Adrenal gland (tissue), 12 donors: ENCODE measurements around the gene CCL3. TPM values are rescaled to one million over a fixed set of nuclear protein-coding genes. Genes with fewer than 3 reads are reported as not detected.

Experiments
- DNase-seq, 7 donors: peaks; one replicate each; pipeline ENCODE4 v3.0.0-alpha.2; 2019 to 2020
- H3K27ac ChIP-seq, 5 donors: fragments of 200-600 bp; sonication (generic) in 4 of 5; 1 replicate in 3 of 5; 2 replicates in 2 of 5; pipeline versions ENCODE4 v1.5.1 to v1.8.0; 2016 to 2020; ENCODE audit warnings: mild to moderate bottlenecking in 1 of 5
- H3K27me3 ChIP-seq: fragments of 200-600 bp; 2 replicates; pipeline ENCODE4 v1.8.0; 2021
- H3K36me3 ChIP-seq, 2 donors: fragments of 200-600 bp; replicated peaks in 1 of 2; 1 replicate in 1 of 2; 2 replicates in 1 of 2; pipeline versions ENCODE4 v1.5.1 to v1.8.0; 2018 to 2022
- H3K4me1 ChIP-seq, 2 donors: fragments of 200-600 bp; replicated peaks in 1 of 2; 1 replicate in 1 of 2; 2 replicates in 1 of 2; pipeline versions ENCODE4 v1.5.1 to v1.8.0; 2018 to 2021
- H3K4me3 ChIP-seq, 4 donors: fragments of 200-600 bp; sonication (generic) in 3 of 4; one replicate each; pipeline ENCODE4 v1.5.1; 2016 to 2018
- H3K9me3 ChIP-seq, 3 donors: fragments of 200-600 bp; sonication (generic) in 1 of 3; replicated peaks in 1 of 3; 1 replicate in 2 of 3; 2 replicates in 1 of 3; pipeline versions ENCODE4 v1.5.1 to v1.8.0; 2016 to 2021
- CTCF ChIP-seq, 6 experiments: fragments of 450-650 bp in 4 of 6; fragments of 200-600 bp in 2 of 6; sonication (generic) in 1 of 6; IDR thresholded peaks; 1 replicate in 5 of 6; 2 replicates in 1 of 6; pipeline versions ENCODE4 v1.5.1 to v1.8.0; 2016 to 2021; ENCODE audit warnings: antibody characterized with exemption in 6 of 6, mild to moderate bottlenecking in 2 of 6, moderate library complexity in 1 of 6
- POLR2A ChIP-seq, 2 donors: fragments of 450-650 bp; IDR thresholded peaks; one replicate each; pipeline ENCODE4 v1.6.1; 2017; ENCODE audit warnings: antibody characterized with exemption in 2 of 2, mild to moderate bottlenecking in 2 of 2, moderate library complexity in 1 of 2
- WGBS, 4 donors: extraction: QIAGEN DNeasy Blood & Tissue Kit in 2 of 4; methylation state at CpG; one replicate each; pipeline versions ENCODE4 v1.1.5 to v1.1.7; 2013 to 2017; 5-methylcytosine and 5-hydroxymethylcytosine counted together
- intact Hi-C, 2 donors: fragments of 100-400 bp; cut with DNase I; formaldehyde crosslinking; loops; one replicate each; pipeline versions ENCODE4 v1.14.1 to v1.15.0; 2022 to 2023
- polyA plus RNA-seq, 3 donors: library from polyadenylated mRNA; stranded (reverse); fragments of 200-250 nt in 2 of 3; fragments of 350-450 nt in 1 of 3; fragmentation: Illumina TruSeq in 1 of 3; extraction: RNeasy Lipid Tissue Mini Kit (QIAGEN cat#74804) in 1 of 3; gene quantifications; one replicate each; pipeline ENCODE4 v1.2.3, GENCODE V29; 2013 to 2014
- total RNA-seq, 9 donors: library from RNA; depleted of rRNA in 4 of 9; stranded (reverse); fragments of >200 nt in 4 of 9; fragments of 120-200 nt in 1 of 9; fragmentation: NEBNext Ultra II Directional in 1 of 9; extraction: Animal tissue kit (Norgen Biotek cat#: 25700) in 1 of 9; gene quantifications; one replicate each; pipeline versions ENCODE4 v1.1.0 to v1.2.4, GENCODE V29; 2013 to 2023
- donor health status: healthy with polysubstance abuse.
- donor health status: Bipolar disorder and iron deficiency.
- donor health status: DM: yes; HTN: yes; CAD: no.
- donor health status: DM: no; HTN: no; CAD: no.
- donor health status: DM: no; HTN: no; CAD: no.
- donor health status: DM: yes; HTN: yes; CAD: no.

The CCL3 gene
- total and polyA plus RNA-seq, 12 donors, result 0.54 to 15.3 (median 5.0) TPM

DNA sequence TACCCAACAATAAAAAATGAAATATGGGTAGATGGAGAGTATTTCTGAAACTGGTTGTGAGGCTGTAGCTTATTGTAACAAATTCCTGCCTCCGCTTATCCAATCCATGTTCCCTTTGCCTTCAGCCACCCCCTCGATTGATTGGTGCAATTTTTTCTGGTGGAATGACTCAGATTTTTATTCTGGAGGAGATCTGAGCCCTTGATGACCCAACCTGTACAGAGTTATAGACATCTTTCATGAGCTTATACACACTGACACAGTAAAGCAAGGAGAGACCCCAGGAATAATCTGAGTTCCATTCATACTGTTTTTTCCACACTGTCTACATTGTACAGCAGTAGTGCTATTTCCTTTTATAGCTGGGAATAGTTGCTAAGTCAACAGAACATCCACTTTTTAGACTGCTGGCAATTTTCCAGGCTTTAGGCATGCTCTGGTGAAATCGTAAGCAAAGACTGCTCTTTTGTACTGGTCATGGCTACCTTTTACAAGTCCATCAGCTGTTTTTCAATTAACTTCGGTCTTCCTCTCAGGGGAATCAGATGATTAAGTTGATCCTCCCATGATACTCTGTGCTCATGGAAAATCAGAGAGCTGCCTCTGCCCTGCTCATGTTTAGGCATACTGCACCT, 43.8 kb upstream of the CCL3 start:
- no peak overlapping the region for H3K4me3 ChIP-seq
- peak in 4 of 7 donors; percentile 26 to 42 (median 30) for DNase-seq
- no peak overlapping the region for H3K27ac ChIP-seq
- WGBS, 4 donors, result 36 to 51% (median 43%) methylated on average over 4 of the region's 4 CpGs
- no peaks in the 10 kb centered on the region for H3K4me1 ChIP-seq
- no peaks in the 10 kb centered on the region for H3K36me3 ChIP-seq
- intact Hi-C loops, result no loop called here
- H3K9me3 ChIP-seq, result no peaks in the 10 kb centered on the region
- TF ChIP-seq POLR2A (IDR thresholded peaks at IDR 0.05), result no peak
- no peaks in the 10 kb centered on the region for H3K27me3 ChIP-seq

GRCh38 chr17:36132421-36132831, 42.5 kb upstream of the CCL3 start:
- Histone ChIP-seq H3K36me3 (no peaks in the 10 kb centered on the region), H3K27me3 (no peaks in the 10 kb centered on the region), H3K9me3 (no peaks in the 10 kb centered on the region), H3K4me1 (no peaks in the 10 kb centered on the region), H3K27ac (no peak overlapping the region), H3K4me3 (no peak overlapping the region)
- TF ChIP-seq CTCF (IDR thresholded peaks at IDR 0.05), result no peak
- no peak for TF ChIP-seq POLR2A (IDR thresholded peaks at IDR 0.05)
- intact Hi-C loops, result no loop called here
- no peak for DNase-seq
- WGBS, 4 donors, result 68 to 76% (median 70%) methylated on average over 2 of the region's 2 CpGs

DNA sequence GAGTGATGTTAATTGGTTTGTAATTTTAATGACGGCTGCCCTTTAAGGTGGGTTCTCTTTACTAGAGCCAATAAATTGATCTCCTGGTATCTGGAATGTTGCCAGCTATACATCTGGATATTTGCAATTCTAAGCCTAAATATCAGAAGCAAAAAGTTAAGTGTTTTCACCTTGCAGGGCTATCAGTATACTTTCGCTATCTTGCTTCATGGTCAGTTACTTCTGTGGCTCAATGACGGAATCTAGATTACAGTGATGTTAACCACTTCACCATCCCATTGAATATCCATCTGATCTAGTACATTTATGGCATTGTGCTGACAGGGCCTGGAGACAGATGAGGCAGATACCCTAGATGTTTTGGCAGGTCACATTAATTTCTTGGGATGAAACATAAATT, 42.0 kb upstream of the CCL3 start:
- Histone ChIP-seq H3K4me3 (no peak overlapping the region), H3K36me3 (no peaks in the 10 kb centered on the region), H3K27ac (no peak overlapping the region), H3K27me3 (no peaks in the 10 kb centered on the region), H3K4me1 (no peaks in the 10 kb centered on the region), H3K9me3 (no peaks in the 10 kb centered on the region)
- WGBS, 4 donors, result 71 to 84% (median 82%) methylated on average over 3 of the region's 3 CpGs
- no peak for TF ChIP-seq CTCF (IDR thresholded peaks at IDR 0.05)
- no peak for TF ChIP-seq POLR2A (IDR thresholded peaks at IDR 0.05)
- DNase-seq, result no peak
- intact Hi-C loops, result no loop called here

- H3K4me1 ChIP-seq, result no peaks in the 10 kb centered on the region
- DNase-seq, result no peak
- no peak overlapping the region for H3K27ac ChIP-seq
- H3K9me3 ChIP-seq, result no peaks in the 10 kb centered on the region
- no peak for TF ChIP-seq POLR2A (IDR thresholded peaks at IDR 0.05)
- TF ChIP-seq CTCF (IDR thresholded peaks at IDR 0.05), result peak in 2 of 6 experiments; percentile 16 to 20
- H3K4me3 ChIP-seq, result no peak overlapping the region
- H3K36me3 ChIP-seq, result no peaks in the 10 kb centered on the region
- intact Hi-C loops, result no loop called here
- WGBS, 4 donors, result 38 to 50% (median 45%) methylated on average over 2 of the region's 2 CpGs
- H3K27me3 ChIP-seq, result no peaks in the 10 kb centered on the region
These were observed 41.5 kb upstream of the CCL3 start for GRCh38 chr17:36131421-36131820.

GRCh38 chr17:36130346-36130745, 40.4 kb upstream of the CCL3 start:
- H3K27ac ChIP-seq, result no peak overlapping the region
- intact Hi-C loops, result no loop called here
- TF ChIP-seq CTCF (IDR thresholded peaks at IDR 0.05) (no peak), POLR2A (IDR thresholded peaks at IDR 0.05) (no peak)
- no peak for DNase-seq
- no peaks in the 10 kb centered on the region for H3K36me3 ChIP-seq
- H3K27me3 ChIP-seq, result no peaks in the 10 kb centered on the region
- H3K4me1 ChIP-seq, result no peaks in the 10 kb centered on the region
- H3K4me3 ChIP-seq, result no peak overlapping the region
- peaks cover 0 to 6% (median 0%) of the 10 kb centered on the region in 3 donors for H3K9me3 ChIP-seq
- WGBS, 4 donors, result 49 to 62% (median 54%) methylated on average over 5 of the region's 5 CpGs
